ENCODE measurements around the gene TBC1D5.

Gene TBC1D5

DNA sequence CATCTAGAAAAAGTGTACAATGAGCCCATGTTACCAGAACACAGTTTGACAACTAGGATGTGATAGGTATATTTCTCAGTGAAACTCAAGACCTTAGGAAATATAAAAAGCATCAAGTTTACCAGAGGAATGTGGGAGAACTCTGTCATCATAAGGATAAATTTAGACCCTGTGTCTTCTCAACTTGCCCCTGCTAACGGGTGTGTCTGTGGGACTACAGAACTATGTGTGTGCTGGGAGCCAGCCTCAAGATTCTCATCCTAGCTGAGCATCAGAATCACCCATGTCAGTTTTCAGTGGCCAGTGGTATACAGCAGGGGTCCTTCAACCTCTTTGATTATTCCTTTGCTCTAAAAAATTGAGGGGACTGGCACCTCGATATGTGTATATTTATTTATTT lies 464.4 kb downstream of the TBC1D5 start:
- H3K4me3 ChIP-seq (ENCODE audit: control insufficient read depth, low read depth, low read length) = no peak overlapping the region
- DNase-seq (ENCODE audit: low read depth) = no peak
- TF ChIP-seq CTCF (IDR thresholded peaks at IDR 0.05; ENCODE audit: control insufficient read depth, insufficient read depth, low read depth, low read length, missing control alignments) = no peak

DNA sequence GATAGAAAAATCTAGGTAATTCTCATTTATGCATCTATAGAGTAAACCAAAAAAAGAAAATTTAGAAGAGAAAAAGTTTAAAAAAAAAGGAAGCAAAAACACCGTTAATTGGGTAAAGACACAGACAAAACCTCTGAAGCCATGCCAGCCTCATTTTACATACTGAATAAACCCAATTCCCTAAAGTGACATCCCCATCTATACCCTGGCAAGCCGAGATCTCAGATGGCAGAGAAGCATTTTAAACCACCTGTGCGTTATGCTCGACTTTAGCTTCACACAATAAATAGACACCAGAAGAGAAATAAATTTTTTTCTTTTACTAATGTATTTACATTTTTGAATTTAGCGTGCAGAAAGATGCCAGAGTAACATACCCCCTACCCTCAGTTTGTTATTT lies 475.6 kb downstream of the TBC1D5 start:
- DNase-seq (ENCODE audit: low read depth) = no peak
- H3K4me3 ChIP-seq (ENCODE audit: control insufficient read depth, low read depth, low read length) = no peak overlapping the region
- TF ChIP-seq CTCF (IDR thresholded peaks at IDR 0.05; ENCODE audit: control insufficient read depth, insufficient read depth, low read depth, low read length, missing control alignments) = no peak

DNA sequence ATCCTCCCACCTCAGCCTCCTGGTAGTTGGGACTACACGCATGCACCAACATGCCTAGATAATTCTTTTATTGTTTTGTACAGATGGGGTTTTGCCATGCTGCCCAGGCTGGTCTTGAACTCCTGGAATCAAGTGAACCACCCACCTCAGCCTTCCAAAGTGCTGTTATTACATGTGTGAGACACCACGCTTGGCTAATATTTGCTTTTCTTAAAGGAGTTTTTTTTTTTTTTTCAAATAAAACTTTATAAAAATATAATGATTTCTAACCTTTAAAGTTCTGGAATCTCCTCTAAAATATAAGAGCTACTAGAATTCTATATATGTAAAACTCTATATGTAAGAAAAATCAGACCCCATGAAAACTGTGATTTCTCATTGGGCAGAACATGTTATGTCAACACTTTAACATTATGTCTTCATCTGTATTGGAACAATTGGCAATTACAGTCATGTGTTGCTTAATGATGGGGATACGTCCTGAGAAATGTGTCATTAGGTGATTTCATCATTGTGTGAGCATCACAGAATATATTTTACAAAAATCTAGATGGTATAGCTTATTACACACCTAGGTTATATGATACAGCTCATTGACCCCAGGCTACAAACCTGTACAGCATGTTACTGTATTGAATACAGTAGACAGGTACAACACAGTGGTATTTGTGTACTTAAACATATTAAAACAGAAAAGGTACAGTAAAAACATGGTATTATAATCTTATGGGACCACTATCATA lies 480.6 kb downstream of the TBC1D5 start:
- DNase-seq (ENCODE audit: low read depth) = no peak
- H3K4me3 ChIP-seq (ENCODE audit: control insufficient read depth, low read depth, low read length) = no peak overlapping the region
- TF ChIP-seq CTCF (IDR thresholded peaks at IDR 0.05; ENCODE audit: control insufficient read depth, insufficient read depth, low read depth, low read length, missing control alignments) = no peak

- no peak for TF ChIP-seq CTCF (IDR thresholded peaks at IDR 0.05; ENCODE audit: control insufficient read depth, insufficient read depth, low read depth, low read length, missing control alignments)
- no peak for DNase-seq (ENCODE audit: low read depth)
- H3K4me3 ChIP-seq (ENCODE audit: control insufficient read depth, low read depth, low read length) = no peak overlapping the region
These were observed 482.2 kb downstream of the TBC1D5 start for GRCh38 chr3:17260257-17260656.

- no peak for TF ChIP-seq CTCF (IDR thresholded peaks at IDR 0.05; ENCODE audit: control insufficient read depth, insufficient read depth, low read depth, low read length, missing control alignments)
- no peak for DNase-seq (ENCODE audit: low read depth)
- no peak overlapping the region for H3K4me3 ChIP-seq (ENCODE audit: control insufficient read depth, low read depth, low read length)
These were observed 482.7 kb downstream of the TBC1D5 start for GRCh38 chr3:17259685-17260084.

DNA sequence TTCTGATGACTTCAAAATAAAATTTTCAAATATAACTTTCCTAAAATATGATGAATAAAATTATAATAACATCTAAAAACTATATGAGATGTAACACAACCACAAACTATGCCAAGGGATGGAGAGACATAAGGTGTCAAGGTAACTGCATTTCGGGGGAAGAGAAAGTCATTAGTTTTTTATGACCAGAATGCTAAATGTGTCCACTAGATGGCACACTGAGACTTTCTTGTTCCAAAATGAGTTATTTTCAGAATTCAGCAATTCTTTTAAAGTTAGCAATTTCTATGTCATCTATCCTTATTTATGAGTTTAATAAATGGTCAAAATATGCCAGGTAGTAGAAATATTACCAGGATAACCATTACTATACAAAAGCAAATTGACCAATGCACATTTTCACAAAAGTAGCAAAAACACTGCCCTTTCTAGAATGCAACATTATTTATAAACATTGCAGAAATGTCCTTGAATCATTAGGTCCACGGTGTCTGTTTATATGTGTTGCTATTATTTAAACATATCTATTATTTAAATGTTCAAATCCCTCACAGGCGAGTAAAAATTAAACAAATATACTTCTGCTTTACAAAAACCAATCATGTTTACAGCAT lies 483.5 kb downstream of the TBC1D5 start:
- TF ChIP-seq CTCF (IDR thresholded peaks at IDR 0.05; ENCODE audit: control insufficient read depth, insufficient read depth, low read depth, low read length, missing control alignments) = peak; percentile 62
- DNase-seq (ENCODE audit: low read depth) = no peak
- H3K4me3 ChIP-seq (ENCODE audit: control insufficient read depth, low read depth, low read length) = no peak overlapping the region

Data from AG09309 (cell line).